A549 (cell line): ENCODE data around the gene MDH2. TPM values are rescaled to one million over a fixed set of nuclear protein-coding genes. Genes with fewer than 3 reads are reported as not detected.
"Not testable (repeated sequence)": the region's sequence is repeated elsewhere in the genome, so short reads cannot be mapped to it uniquely, and the experiment has no call there.

Experiments used
- ATAC-seq, 2 experiments: fragments of 200-7000 bp in 1 of 2; fragments of >200 bp in 1 of 2; cut with Nextera tagmentation in 1 of 2; cut with Tn5 transposase in 1 of 2; 3 replicates each; pipeline versions ENCODE4 v1.8.0 to v1.9.1; 2018 to 2020; ENCODE audit warnings: mild to moderate bottlenecking in 1 of 2, moderate library complexity in 1 of 2
- CTCF ChIA-PET: fragments of 300-600 bp; sonication (Branson Sonifier 250); formaldehyde crosslinking; extraction: SDS; loops from one replicate; lab custom pipeline; 2021; ENCODE audit warnings: antibody characterized with exemption, inconsistent platforms; lab: Yijun Ruan, JAX
- POLR2A ChIA-PET: fragments of 350-600 bp; formaldehyde crosslinking; extraction: SDS; loops from one replicate; lab custom pipeline; 2021; ENCODE audit warnings: antibody characterized with exemption, inconsistent platforms; lab: Yijun Ruan, JAX
- DNase-seq, 2 experiments: peaks; one replicate each; pipeline versions ENCODE4 v3.0.0 to v3.0.0-alpha.2; 2011 to 2016; ENCODE audit warnings: low read depth in 1 of 2, low spot score in 1 of 2
- FAIRE-seq: peaks from 2 replicates; lab custom pipeline; 2011; peaks lifted over from hg19 to GRCh38; lab: Jason Lieb, UNC
- H3K27ac ChIP-seq, 2 experiments: fragments of >200 bp; sonication (Bioruptor Twin); formaldehyde crosslinking; 3 replicates each; pipeline ENCODE4 v1.5.1; 2016 to 2017
- H3K4me1 ChIP-seq: fragments of >200 bp; sonication (Bioruptor Twin); formaldehyde crosslinking; 3 replicates; pipeline ENCODE4 v1.6.1; 2016
- H3K4me2 ChIP-seq: fragments of >200 bp; sonication (Bioruptor Twin); formaldehyde crosslinking; 3 replicates; pipeline ENCODE4 v1.6.1; 2016
- H3K4me3 ChIP-seq: fragments of >200 bp; sonication (Bioruptor Twin); formaldehyde crosslinking; 3 replicates; pipeline ENCODE4 v1.5.1; 2016
- H3K9me3 ChIP-seq: fragments of >200 bp; sonication (Bioruptor Twin); formaldehyde crosslinking; 3 replicates; pipeline ENCODE4 v1.6.1; 2016
- ATOH8 ChIP-seq: fragments of 250-450 bp; sonication (Bioruptor Pico); IDR thresholded peaks from 2 replicates; pipeline ENCODE4 v1.5.0; 2020; ENCODE audit warnings: low read depth, mild to moderate bottlenecking, moderate library complexity
- BHLHE40 ChIP-seq: IDR thresholded peaks from 2 replicates; pipeline ENCODE4 v1.6.1; 2012; ENCODE audit warnings: low read depth, low read length, inconsistent platforms
- CBX8 ChIP-seq: fragments of 200-600 bp; sonication (generic); IDR thresholded peaks from 2 replicates; pipeline ENCODE4 v1.6.1; 2016
- CEBPB ChIP-seq, 2 experiments: fragments of >200 bp in 1 of 2; sonication (Bioruptor Twin) in 1 of 2; formaldehyde crosslinking in 1 of 2; IDR thresholded peaks; 2 replicates each; pipeline ENCODE4 v1.6.1; 2012 to 2016
- CHD2 ChIP-seq: fragments of 150-350 bp; IDR thresholded peaks from 2 replicates; pipeline ENCODE4 v1.6.1; 2014; ENCODE audit warnings: low read length; ENCODE audit not compliant: partially characterized antibody
- EHMT2 ChIP-seq: fragments of 200-600 bp; sonication (generic); IDR thresholded peaks from 2 replicates; pipeline ENCODE4 v1.6.1; 2016; ENCODE audit warnings: antibody characterized with exemption, low read depth, mild to moderate bottlenecking, moderate library complexity
- ELK1 ChIP-seq: fragments of 150-350 bp; IDR thresholded peaks from 2 replicates; pipeline ENCODE4 v1.6.1; 2014; ENCODE audit warnings: low read depth, mild to moderate bottlenecking, low read length
- ESRRA ChIP-seq: fragments of 150-350 bp; IDR thresholded peaks from 2 replicates; pipeline ENCODE4 v1.6.1; 2014; ENCODE audit warnings: mild to moderate bottlenecking, low read length, borderline replicate concordance
- HOXA7 ChIP-seq: fragments of 250-450 bp; sonication (Bioruptor Pico); IDR thresholded peaks from 2 replicates; pipeline ENCODE4 v1.5.0; 2020; ENCODE audit warnings: mild to moderate bottlenecking, moderate library complexity
- RAD21 ChIP-seq, 2 experiments: fragments of >200 bp in 1 of 2; sonication (Bioruptor Twin) in 1 of 2; formaldehyde crosslinking in 1 of 2; IDR thresholded peaks in 1 of 2; conservative IDR thresholded peaks in 1 of 2; 2 replicates in 1 of 2; 3 replicates in 1 of 2; pipeline ENCODE4 v1.6.1; 2012 to 2018; ENCODE audit warnings: inconsistent platforms in 1 of 2
- REST ChIP-seq: fragments of 200-600 bp; sonication (generic); IDR thresholded peaks from 2 replicates; pipeline ENCODE4 v1.6.1; 2016; ENCODE audit warnings: antibody characterized with exemption, mild to moderate bottlenecking, moderate library complexity
- SMC3 ChIP-seq: fragments of >200 bp; sonication (Bioruptor Twin); formaldehyde crosslinking; IDR thresholded peaks from 3 replicates; pipeline ENCODE4 v1.6.1; 2018; ENCODE audit warnings: inconsistent platforms
- TP53 ChIP-seq: fragments of 250-450 bp; sonication (Bioruptor Pico); IDR thresholded peaks from 2 replicates; pipeline ENCODE4 v1.5.0; 2021; ENCODE audit warnings: mild to moderate bottlenecking, moderate library complexity
- ZFP36 ChIP-seq: fragments of 450-650 bp; IDR thresholded peaks from 2 replicates; pipeline ENCODE4 v1.6.1; 2014; ENCODE audit warnings: borderline replicate concordance; ENCODE audit not compliant: partially characterized antibody
- ZNF302 ChIP-seq: fragments of 250-450 bp; sonication (Bioruptor Pico); IDR thresholded peaks from 2 replicates; pipeline ENCODE4 v1.9.0; 2021; ENCODE audit warnings: inconsistent platforms, mild to moderate bottlenecking, moderate library complexity
- ZSCAN20 ChIP-seq: fragments of 250-450 bp; sonication (Bioruptor Pico); IDR thresholded peaks from 2 replicates; pipeline ENCODE4 v1.8.0; 2022; ENCODE audit warnings: mild to moderate bottlenecking, moderate library complexity
- WGBS: methylation state at CpG from one replicate; pipeline ENCODE4 v1.1.6; 2017; ENCODE audit errors: missing lambda C conversion rate; 5-methylcytosine and 5-hydroxymethylcytosine counted together
- polyA plus RNA-seq, 4 experiments: library from polyadenylated mRNA; depleted of rRNA in 3 of 4; stranded (reverse); fragments of >200 nt; fragmentation: RNase III in 1 of 4; extraction: RNeasy Plus Mini Kit Qiagen cat#74134 plus additional on column Dnase treatment in 1 of 4; gene quantifications; 2 replicates in 3 of 4; 3 replicates in 1 of 4; pipeline ENCODE4 v1.2.3, GENCODE V29; 2011 to 2017

The MDH2 gene
- polyA plus RNA-seq, 2 of the 4 experiments (the other 2 are of a cell fraction), result 164 to 223 TPM

- CTCF ChIA-PET, result interaction anchor here (1.1 to 7.6 kb wide), 6 partner anchors 12 to 291 kb away, joined by 3 to 82 read pairs (median 10); no protein-coding TSS in a partner anchor
- 90% methylated on average over 7 of the region's 7 CpGs for WGBS
- ATAC-seq, result no peak
Observed at GRCh38 chr7:76022026-76022780, 25.7 kb upstream of the MDH2 start.

GRCh38 chr7:76023002-76023401 lies 24.9 kb upstream of the MDH2 start:
- Histone ChIP-seq H3K9me3 (no peaks in the 10 kb centered on the region), H3K4me2 (no peak overlapping the region), H3K4me3 (no peak overlapping the region), H3K27ac (no peak overlapping the region), H3K4me1 (no peaks in the 10 kb centered on the region)
- FAIRE-seq (no peak), ATAC-seq (no peak; a peak in 1 of 6 replicates), DNase-seq (no peak)
- ChIA-PET POLR2A (no interaction called here), CTCF (interaction anchor here (1.4 to 7.6 kb wide), 2 partner anchors 158 to 260 kb away, joined by 3 to 82 read pairs; no protein-coding TSS in a partner anchor)
- WGBS, result 64% methylated on average over 4 of the region's 4 CpGs
- TF ChIP-seq ESRRA (no peak), ZNF302 (CRISPR knock-in tag) (no peak), HOXA7 (CRISPR knock-in tag) (no peak), REST (no peak), CEBPB (IDR thresholded peaks at IDR 0.05) (no peak)
- TF ChIP-seq, all 56 proteins: peak for 0

More at GRCh38 chr7:76022026-76022780, 25.7 kb upstream of the MDH2 start:
- Histone ChIP-seq H3K4me1 (no peaks in the 10 kb centered on the region), H3K4me3 (no peak overlapping the region), H3K27ac (no peak overlapping the region), H3K9me3 (no peaks in the 10 kb centered on the region), H3K4me2 (no peak overlapping the region)
- POLR2A ChIA-PET, result no interaction called here
- no peak for FAIRE-seq
- TF ChIP-seq SMC3 (no peak), EHMT2 (no peak), ZFP36 (no peak), CHD2 (no peak), TP53 (no peak), ELK1 (no peak), ZSCAN20 (CRISPR knock-in tag) (no peak), ATOH8 (no peak), BHLHE40 (no peak), CBX8 (no peak)
- no peak for DNase-seq

- H3K27ac ChIP-seq, DNase-seq, ATAC-seq, H3K9me3 ChIP-seq, H3K4me3 ChIP-seq, FAIRE-seq, POLR2A ChIA-PET, H3K4me1 ChIP-seq, H3K4me2 ChIP-seq: not testable (repeated sequence)
- CTCF ChIA-PET, result interaction anchor here (0.7 to 1.4 kb wide), 3 partner anchors 8 to 27 kb away, joined by 3 to 6 read pairs (median 3); no protein-coding TSS in a partner anchor
- peak in 1 of 2 experiments; percentile 32; a peak in 2 of 5 replicates for TF ChIP-seq RAD21 (conservative IDR thresholded peaks at IDR 0.05 in 1 of 2, IDR thresholded peaks at IDR 0.05 in 1 of 2)
- 92% methylated on average over 7 of the region's 7 CpGs for WGBS
Observed at GRCh38 chr7:76029682-76030081, 18.2 kb upstream of the MDH2 start.
